Measurements from ENCODE around the gene BRD3. TPM values are rescaled to one million over a fixed set of nuclear protein-coding genes. Genes with fewer than 3 reads are reported as not detected.
"Not testable (repeated sequence)": the region's sequence is repeated elsewhere in the genome, so short reads cannot be mapped to it uniquely, and the experiment has no call there.

BRD3 gene
- total RNA-seq (10 to 100 TPM; 31.5 to 44.1 TPM), total RNA-seq (24.6 to 29.6 reads per million in 2 donors)

GRCh38 chr9:134067904-134068743 lies at the start of gene BRD3:
TSS of gene BRD3 (minus strand) at chr9:134068026. CDS start at chr9:134053477, 14,549 bp downstream.
- Mint-ChIP-seq H3K36me3 (ENCODE audit: low read depth) (peaks cover 4% of the 10 kb centered on the region), H3K4me3 (peak within 1 kb of the TSS; percentile 91), H3K4me1 (peaks cover 30% of the 10 kb centered on the region), H3K27me3 (peaks cover 20% of the 10 kb centered on the region), H3K27ac (peak within 1 kb of the TSS; percentile 94)
- ATAC-seq (peak; percentile 86), DNase-seq (peak; percentile 78 to 84 (median 81))
- no peaks in the 10 kb centered on the region for H3K9me3 ChIP-seq (ENCODE audit: control insufficient read depth, low read length, poor library complexity, severe bottlenecking)

- DNase-seq (no peak), ATAC-seq (no peak)
Measured at GRCh38 chr9:134112561-134112960, 44.7 kb upstream of the BRD3 start.

GRCh38 chr9:134111064-134111463 lies 43.2 kb upstream of the BRD3 start:
- peaks cover 7% of the 10 kb centered on the region for H3K27me3 Mint-ChIP-seq
- H3K36me3 Mint-ChIP-seq (ENCODE audit: low read depth), result no peaks in the 10 kb centered on the region
- DNase-seq, result no peak
- no peak for ATAC-seq
- H3K27ac Mint-ChIP-seq, result no peak overlapping the region
- no peaks in the 10 kb centered on the region for H3K4me1 Mint-ChIP-seq
- H3K9me3 ChIP-seq (ENCODE audit: control insufficient read depth, low read length, poor library complexity, severe bottlenecking), result no peaks in the 10 kb centered on the region
- H3K4me3 Mint-ChIP-seq, result no peak overlapping the region

More at GRCh38 chr9:134112561-134112960, 44.7 kb upstream of the BRD3 start:
- Mint-ChIP-seq H3K4me1 (no peaks in the 10 kb centered on the region), H3K36me3 (ENCODE audit: low read depth) (no peaks in the 10 kb centered on the region), H3K27ac (no peak overlapping the region), H3K4me3 (no peak overlapping the region), H3K27me3 (no peaks in the 10 kb centered on the region)
- H3K9me3 ChIP-seq (ENCODE audit: control insufficient read depth, low read length, poor library complexity, severe bottlenecking), result no peaks in the 10 kb centered on the region

GRCh38 chr9:134103391-134103998 lies 35.7 kb upstream of the BRD3 start:
- ATAC-seq, result no peak
- H3K4me1 Mint-ChIP-seq, result no peaks in the 10 kb centered on the region
- H3K9me3 ChIP-seq (ENCODE audit: control insufficient read depth, low read length, poor library complexity, severe bottlenecking), result no peaks in the 10 kb centered on the region
- H3K27me3 Mint-ChIP-seq, result peaks cover 32% of the 10 kb centered on the region
- no peak overlapping the region for H3K4me3 Mint-ChIP-seq
- DNase-seq, result no peak
- peaks cover 3% of the 10 kb centered on the region for H3K36me3 Mint-ChIP-seq (ENCODE audit: low read depth)
- H3K27ac Mint-ChIP-seq, result no peak overlapping the region

- H3K9me3 ChIP-seq (ENCODE audit: control insufficient read depth, low read length, poor library complexity, severe bottlenecking), result no peaks in the 10 kb centered on the region
- Mint-ChIP-seq H3K4me3 (no peak overlapping the region), H3K27ac (no peak overlapping the region), H3K36me3 (ENCODE audit: low read depth) (peaks cover 3% of the 10 kb centered on the region), H3K4me1 (no peaks in the 10 kb centered on the region), H3K27me3 (peaks cover 32% of the 10 kb centered on the region)
- DNase-seq, result no peak
- ATAC-seq, result no peak
Measured at GRCh38 chr9:134101623-134102149, 33.9 kb upstream of the BRD3 start.

- not testable (repeated sequence) for H3K4me3 Mint-ChIP-seq; H3K27ac Mint-ChIP-seq; DNase-seq; H3K4me1 Mint-ChIP-seq; ATAC-seq; H3K36me3 Mint-ChIP-seq (ENCODE audit: low read depth); H3K9me3 ChIP-seq (ENCODE audit: control insufficient read depth, low read length, poor library complexity, severe bottlenecking)
- peaks cover 28% of the 10 kb centered on the region for H3K27me3 Mint-ChIP-seq
Measured at GRCh38 chr9:134101133-134101532, 33.3 kb upstream of the BRD3 start.

GRCh38 chr9:134100040-134100439 lies 32.2 kb upstream of the BRD3 start:
- no peaks in the 10 kb centered on the region for H3K4me1 Mint-ChIP-seq
- H3K36me3 Mint-ChIP-seq (ENCODE audit: low read depth), result peaks cover 3% of the 10 kb centered on the region

GRCh38 chr9:134099123-134099761 lies 31.4 kb upstream of the BRD3 start:
- no peak overlapping the region for H3K4me3 Mint-ChIP-seq
- H3K27me3 Mint-ChIP-seq, result peaks cover 37% of the 10 kb centered on the region
- peaks cover under 1% of the 10 kb centered on the region for H3K36me3 Mint-ChIP-seq (ENCODE audit: low read depth)
- peak; percentile 92 for ATAC-seq
- H3K4me1 Mint-ChIP-seq, result no peaks in the 10 kb centered on the region
- DNase-seq, result peak in 2 of 3 donors; percentile 24 to 48
- H3K27ac Mint-ChIP-seq, result no peak overlapping the region
- no peaks in the 10 kb centered on the region for H3K9me3 ChIP-seq (ENCODE audit: control insufficient read depth, low read length, poor library complexity, severe bottlenecking)

More at GRCh38 chr9:134100040-134100439, 32.2 kb upstream of the BRD3 start:
- DNase-seq (no peak), ATAC-seq (no peak)
- H3K9me3 ChIP-seq (ENCODE audit: control insufficient read depth, low read length, poor library complexity, severe bottlenecking), result no peaks in the 10 kb centered on the region
- H3K4me3 Mint-ChIP-seq, result no peak overlapping the region
- H3K27ac Mint-ChIP-seq, result no peak overlapping the region
- peaks cover 33% of the 10 kb centered on the region for H3K27me3 Mint-ChIP-seq

- H3K27me3 Mint-ChIP-seq, result peaks cover 33% of the 10 kb centered on the region
- H3K36me3 Mint-ChIP-seq (ENCODE audit: low read depth), result no peaks in the 10 kb centered on the region
- H3K4me1 Mint-ChIP-seq, result peaks cover 2% of the 10 kb centered on the region
- H3K4me3 Mint-ChIP-seq, result no peak overlapping the region
- H3K9me3 ChIP-seq (ENCODE audit: control insufficient read depth, low read length, poor library complexity, severe bottlenecking), result no peaks in the 10 kb centered on the region
- H3K27ac Mint-ChIP-seq, result no peak overlapping the region
- no peak for DNase-seq
- ATAC-seq, result no peak
Measured at GRCh38 chr9:134089972-134090371, 22.1 kb upstream of the BRD3 start.

GRCh38 chr9:134088063-134088725 lies 20.4 kb upstream of the BRD3 start:
- no peaks in the 10 kb centered on the region for H3K36me3 Mint-ChIP-seq (ENCODE audit: low read depth)
- ATAC-seq, result no peak
- H3K27ac Mint-ChIP-seq, result no peak overlapping the region

GRCh38 chr9:134085674-134086073 lies 17.8 kb upstream of the BRD3 start:
- Mint-ChIP-seq H3K4me3 (no peak overlapping the region), H3K4me1 (peaks cover 2% of the 10 kb centered on the region), H3K27me3 (peaks cover 20% of the 10 kb centered on the region), H3K27ac (no peak overlapping the region), H3K36me3 (ENCODE audit: low read depth) (no peaks in the 10 kb centered on the region)
- no peak for ATAC-seq
- H3K9me3 ChIP-seq (ENCODE audit: control insufficient read depth, low read length, poor library complexity, severe bottlenecking), result no peaks in the 10 kb centered on the region
- no peak for DNase-seq

More at GRCh38 chr9:134088063-134088725, 20.4 kb upstream of the BRD3 start:
- Mint-ChIP-seq H3K4me3 (no peak overlapping the region), H3K4me1 (peaks cover 2% of the 10 kb centered on the region), H3K27me3 (peaks cover 21% of the 10 kb centered on the region)
- no peaks in the 10 kb centered on the region for H3K9me3 ChIP-seq (ENCODE audit: control insufficient read depth, low read length, poor library complexity, severe bottlenecking)
- no peak for DNase-seq

GRCh38 chr9:134083451-134083850 lies 15.6 kb upstream of the BRD3 start:
- no peak overlapping the region for H3K27ac Mint-ChIP-seq
- H3K4me1 Mint-ChIP-seq, result no peaks in the 10 kb centered on the region
- H3K4me3 Mint-ChIP-seq, result no peak overlapping the region
- peaks cover 21% of the 10 kb centered on the region for H3K27me3 Mint-ChIP-seq
- no peaks in the 10 kb centered on the region for H3K36me3 Mint-ChIP-seq (ENCODE audit: low read depth)
- DNase-seq (no peak), ATAC-seq (no peak)
- no peaks in the 10 kb centered on the region for H3K9me3 ChIP-seq (ENCODE audit: control insufficient read depth, low read length, poor library complexity, severe bottlenecking)
